Body of pancreas (tissue), 4 donors: ENCODE results near the gene STX4.

ENCODE experiments used
- POLR2A ChIP-seq, 3 donors: fragments of 450-650 bp; IDR thresholded peaks; one replicate each; pipeline ENCODE4 v1.6.1; 2016; ENCODE audit warnings: antibody characterized with exemption in 3 of 3, mild to moderate bottlenecking in 2 of 3
- TF ChIP-seq, protein P1 (sequence below), 7 experiments: fragments of 450-650 bp in 4 of 7; fragments of 200-600 bp in 3 of 7; sonication (generic) in 3 of 7; IDR thresholded peaks; one replicate each; pipeline ENCODE4 v1.5.1; 2016 to 2019; ENCODE audit warnings: antibody characterized with exemption in 7 of 7

DNA sequence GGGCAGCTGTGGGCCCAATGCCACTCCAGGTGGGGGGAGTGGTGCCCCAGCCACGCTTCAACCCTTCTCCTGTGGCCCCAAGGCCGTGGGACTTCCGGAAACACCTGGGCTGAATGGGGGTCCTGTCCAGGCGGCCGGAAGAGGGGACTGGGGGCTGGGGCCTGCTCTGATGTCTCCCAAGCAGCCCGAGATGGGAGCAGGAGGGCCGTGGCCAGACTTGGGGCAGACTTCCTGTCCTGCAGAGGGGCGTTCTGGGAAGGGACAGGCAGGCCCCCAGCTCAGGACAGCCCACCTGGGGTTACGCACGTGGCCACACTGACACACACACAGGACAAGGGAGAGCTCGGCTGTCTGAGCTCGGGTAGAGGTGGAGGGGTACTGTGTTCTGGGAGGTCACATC is 43.3 kb upstream of the STX4 start:
- TF ChIP-seq, protein P1, sequence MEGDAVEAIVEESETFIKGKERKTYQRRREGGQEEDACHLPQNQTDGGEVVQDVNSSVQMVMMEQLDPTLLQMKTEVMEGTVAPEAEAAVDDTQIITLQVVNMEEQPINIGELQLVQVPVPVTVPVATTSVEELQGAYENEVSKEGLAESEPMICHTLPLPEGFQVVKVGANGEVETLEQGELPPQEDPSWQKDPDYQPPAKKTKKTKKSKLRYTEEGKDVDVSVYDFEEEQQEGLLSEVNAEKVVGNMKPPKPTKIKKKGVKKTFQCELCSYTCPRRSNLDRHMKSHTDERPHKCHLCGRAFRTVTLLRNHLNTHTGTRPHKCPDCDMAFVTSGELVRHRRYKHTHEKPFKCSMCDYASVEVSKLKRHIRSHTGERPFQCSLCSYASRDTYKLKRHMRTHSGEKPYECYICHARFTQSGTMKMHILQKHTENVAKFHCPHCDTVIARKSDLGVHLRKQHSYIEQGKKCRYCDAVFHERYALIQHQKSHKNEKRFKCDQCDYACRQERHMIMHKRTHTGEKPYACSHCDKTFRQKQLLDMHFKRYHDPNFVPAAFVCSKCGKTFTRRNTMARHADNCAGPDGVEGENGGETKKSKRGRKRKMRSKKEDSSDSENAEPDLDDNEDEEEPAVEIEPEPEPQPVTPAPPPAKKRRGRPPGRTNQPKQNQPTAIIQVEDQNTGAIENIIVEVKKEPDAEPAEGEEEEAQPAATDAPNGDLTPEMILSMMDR (IDR thresholded peaks at IDR 0.05), result no peak
- no peak for TF ChIP-seq POLR2A (IDR thresholded peaks at IDR 0.05)
